ENCODE data around the gene REV1. TPM values are rescaled to one million over a fixed set of nuclear protein-coding genes. Genes with fewer than 3 reads are reported as not detected.

Gene REV1
- total RNA-seq, 1 experiment from 2014 or later = 38.7 TPM

GRCh38 chr2:99490623-99491461 lies 1.0 kb upstream of the REV1 start:
- Mint-ChIP-seq H3K27ac (peak overlapping the region; percentile 88), H3K4me3 (peak overlapping the region; percentile 80), H3K9me3 (no peaks in the 10 kb centered on the region), H3K36me3 (0 out of 2 replicates have a peak, but pooled peaks cover 4% of the 10 kb centered on the region), H3K27me3 (ENCODE audit: low read depth) (peaks cover 4% of the 10 kb centered on the region; the same call in 1 of the 2 replicates), H3K4me1 (peaks cover 43% of the 10 kb centered on the region)
- ChIA-PET CTCF (interaction anchor here (0.6 to 1.4 kb wide), 14 partner anchors 11 to 772 kb away, joined by 3 to 8 read pairs (median 4); partner anchors contain the start of genes EIF5B and TXNDC9), POLR2A (interaction anchor here (1.0 kb wide), 1 partner anchor 154 kb away, joined by 3 read pairs; the partner anchor contains the start of gene TXNDC9)
- no peak for TF ChIP-seq NR1H2 (CRISPR knock-in tag; IDR thresholded peaks at IDR 0.05)
- TF ChIP-seq TEAD4 (CRISPR knock-in tag; IDR thresholded peaks at IDR 0.05) = no peak
- no peak for TF ChIP-seq NFE2L1 (CRISPR knock-in tag; IDR thresholded peaks at IDR 0.05)
- no peak for TF ChIP-seq FOXP1 (CRISPR knock-in tag; IDR thresholded peaks at IDR 0.05; ENCODE audit: borderline replicate concordance)
- no peak for TF ChIP-seq ZNF138 (CRISPR knock-in tag; conservative IDR thresholded peaks at IDR 0.05)
- no peak for ATAC-seq
- no peak for DNase-seq (ENCODE audit: low spot score)

- DNase-seq (ENCODE audit: low spot score) = peak; percentile 54
- Mint-ChIP-seq H3K4me3 (peak overlapping the region; percentile 90), H3K9me3 (no peaks in the 10 kb centered on the region), H3K36me3 (0 out of 2 replicates have a peak, but pooled peaks cover 4% of the 10 kb centered on the region), H3K27ac (peak overlapping the region; percentile 96), H3K4me1 (peaks cover 48% of the 10 kb centered on the region), H3K27me3 (ENCODE audit: low read depth) (peaks cover 4% of the 10 kb centered on the region; the same call in 1 of the 2 replicates)
- POLR2A ChIA-PET = no interaction called here
- CTCF ChIA-PET = no interaction called here
- TF ChIP-seq KAT7 (CRISPR knock-in tag; IDR thresholded peaks at IDR 0.05; ENCODE audit: borderline replicate concordance) (peak; percentile 88; the same call in 1 of the 2 replicates), ATF2 (CRISPR knock-in tag; IDR thresholded peaks at IDR 0.05; ENCODE audit: borderline replicate concordance, low read depth) (no peak), ZNF121 (CRISPR knock-in tag; IDR thresholded peaks at IDR 0.05) (no peak), ZNF416 (CRISPR knock-in tag; IDR thresholded peaks at IDR 0.05) (0 out of 2 replicates have a peak, but pooled peaks have one; percentile 23), JUN (CRISPR knock-in tag; IDR thresholded peaks at IDR 0.05) (peak; percentile 50; the same call in 1 of the 2 replicates), SOX15 (CRISPR knock-in tag; IDR thresholded peaks at IDR 0.05) (no peak), ATF1 (CRISPR knock-in tag; IDR thresholded peaks at IDR 0.05) (no peak), GABPB1 (CRISPR knock-in tag; IDR thresholded peaks at IDR 0.05) (no peak)
- ATAC-seq = peak; percentile 4
These were observed 605 bp downstream of the REV1 start for GRCh38 chr2:99489063-99489760.

- H3K4me1 Mint-ChIP-seq = peaks cover 48% of the 10 kb centered on the region
- H3K27me3 Mint-ChIP-seq (ENCODE audit: low read depth) = peaks cover 4% of the 10 kb centered on the region; the same call in 1 of the 2 replicates
- peak overlapping the region; percentile 96 for H3K27ac Mint-ChIP-seq
- peak overlapping the region; percentile 90 for H3K4me3 Mint-ChIP-seq
- ChIA-PET POLR2A (no interaction called here), CTCF (no interaction called here)
- H3K9me3 Mint-ChIP-seq = no peaks in the 10 kb centered on the region
- H3K36me3 Mint-ChIP-seq = 0 out of 2 replicates have a peak, but pooled peaks cover 4% of the 10 kb centered on the region
- TF ChIP-seq MYBL2 (CRISPR knock-in tag; IDR thresholded peaks at IDR 0.05) (no peak), CREM (CRISPR knock-in tag; IDR thresholded peaks at IDR 0.05) (no peak), ZNF396 (CRISPR knock-in tag; IDR thresholded peaks at IDR 0.05; ENCODE audit: borderline replicate concordance) (no peak), GTF2I (CRISPR knock-in tag; conservative IDR thresholded peaks at IDR 0.05) (no peak), NR3C1 (CRISPR knock-in tag; conservative IDR thresholded peaks at IDR 0.05; ENCODE audit: low read depth) (no peak), NFATC4 (CRISPR knock-in tag; IDR thresholded peaks at IDR 0.05) (no peak), PRRX2 (CRISPR knock-in tag; IDR thresholded peaks at IDR 0.05) (no peak), ZNF138 (CRISPR knock-in tag; conservative IDR thresholded peaks at IDR 0.05) (no peak)
- DNase-seq (ENCODE audit: low spot score) (no peak), ATAC-seq (no peak)
These were observed 1.2 kb downstream of the REV1 start for GRCh38 chr2:99488539-99489062.

All from WTC11 (cell line).